ENCODE measurements around the gene CDC25A.

Gene CDC25A

GRCh38 chr3:48194446-48195071 is 6.3 kb upstream of the CDC25A start:
- peak; percentile 37 to 40 for DNase-seq

GRCh38 chr3:48190911-48191310 is 2.7 kb upstream of the CDC25A start:
- no peak for DNase-seq

GRCh38 chr3:48189321-48189720 is 1.1 kb upstream of the CDC25A start:
- DNase-seq, result no peak

- DNase-seq, result peak; percentile 19 to 60
Observed at GRCh38 chr3:48187579-48188265, 495 bp downstream of the CDC25A start.

GRCh38 chr3:48187301-48187578 is 977 bp downstream of the CDC25A start:
- DNase-seq, result no peak

- no peak for DNase-seq
Observed at GRCh38 chr3:48186631-48187300, 1.5 kb downstream of the CDC25A start.

GRCh38 chr3:48185129-48185528 is 3.1 kb downstream of the CDC25A start:
- no peak for DNase-seq

GRCh38 chr3:48184299-48184698 is 3.9 kb downstream of the CDC25A start:
- DNase-seq, result no peak

GRCh38 chr3:48180531-48181253 is 7.5 kb downstream of the CDC25A start:
- DNase-seq, result no peak

- no peak for DNase-seq
Observed at GRCh38 chr3:48180021-48180420, 8.2 kb downstream of the CDC25A start.

- no peak for DNase-seq
Observed at GRCh38 chr3:48178072-48178471, 10.1 kb downstream of the CDC25A start.

- DNase-seq, result peak; percentile 59 to 62
Observed at GRCh38 chr3:48157950-48158376, 30.3 kb downstream of the CDC25A start.

GRCh38 chr3:48157202-48157840 is 30.9 kb downstream of the CDC25A start:
- DNase-seq, result no peak

GRCh38 chr3:48156163-48156562 is 32.1 kb downstream of the CDC25A start:
- DNase-seq, result no peak

GRCh38 chr3:48155122-48155521 is 33.1 kb downstream of the CDC25A start:
- no peak for DNase-seq

GRCh38 chr3:48151807-48152427 is 36.3 kb downstream of the CDC25A start:
- DNase-seq, result no peak

GRCh38 chr3:48151058-48151806 is 37.0 kb downstream of the CDC25A start:
- DNase-seq, result peak; percentile 54 to 65

- DNase-seq, result no peak
Observed at GRCh38 chr3:48143992-48144391, 44.2 kb downstream of the CDC25A start.

GRCh38 chr3:48143567-48143966 is 44.6 kb downstream of the CDC25A start:
- no peak for DNase-seq

GRCh38 chr3:48142316-48142870 is 45.8 kb downstream of the CDC25A start:
- no peak for DNase-seq

- DNase-seq, result no peak
Observed at GRCh38 chr3:48141604-48142137, 46.5 kb downstream of the CDC25A start.

Data from stimulated activated CD4-positive, alpha-beta T cell treated with anti-CD3 and anti-CD28 coated beads, Interleukin-2, amount 100 ng/mL, for 24 hours (primary cell).